ENCODE measurements around the gene PKN1.

GRCh38 chr19:14395262-14395661, 37.8 kb upstream of the PKN1 start:
- no peak for TF ChIP-seq CTCF (IDR thresholded peaks at IDR 0.05)
- no peak for TF ChIP-seq EZH2 (IDR thresholded peaks at IDR 0.05; ENCODE audit: borderline replicate concordance, insufficient read depth, low read depth, low read length, poor library complexity, severe bottlenecking)

All from B cell (primary cell).